NAMALWA (cell line): ENCODE data around the gene FBXW10B.
A peak's percentile ranks its signal among the peaks of the same experiment; 100 is the strongest.
"Not testable (repeated sequence)": the region's sequence is repeated elsewhere in the genome, so short reads cannot be mapped to it uniquely, and the experiment has no call there.

Experiments
- DNase-seq: peaks from one replicate; pipeline ENCODE4 v3.0.0-alpha.2; 2015; ENCODE audit warnings: low spot score

Gene FBXW10B, protein sequence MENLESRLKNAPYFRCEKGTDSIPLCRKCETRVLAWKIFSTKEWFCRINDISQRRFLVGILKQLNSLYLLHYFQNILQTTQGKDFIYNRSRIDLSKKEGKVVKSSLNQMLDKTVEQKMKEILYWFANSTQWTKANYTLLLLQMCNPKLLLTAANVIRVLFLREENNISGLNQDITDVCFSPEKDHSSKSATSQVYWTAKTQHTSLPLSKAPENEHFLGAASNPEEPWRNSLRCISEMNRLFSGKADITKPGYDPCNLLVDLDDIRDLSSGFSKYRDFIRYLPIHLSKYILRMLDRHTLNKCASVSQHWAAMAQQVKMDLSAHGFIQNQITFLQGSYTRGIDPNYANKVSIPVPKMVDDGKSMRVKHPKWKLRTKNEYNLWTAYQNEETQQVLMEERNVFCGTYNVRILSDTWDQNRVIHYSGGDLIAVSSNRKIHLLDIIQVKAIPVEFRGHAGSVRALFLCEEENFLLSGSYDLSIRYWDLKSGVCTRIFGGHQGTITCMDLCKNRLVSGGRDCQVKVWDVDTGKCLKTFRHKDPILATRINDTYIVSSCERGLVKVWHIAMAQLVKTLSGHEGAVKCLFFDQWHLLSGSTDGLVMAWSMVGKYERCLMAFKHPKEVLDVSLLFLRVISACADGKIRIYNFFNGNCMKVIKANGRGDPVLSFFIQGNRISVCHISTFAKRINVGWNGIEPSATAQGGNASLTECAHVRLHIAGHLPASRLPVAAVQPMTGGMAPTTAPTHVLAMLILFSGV

DNA sequence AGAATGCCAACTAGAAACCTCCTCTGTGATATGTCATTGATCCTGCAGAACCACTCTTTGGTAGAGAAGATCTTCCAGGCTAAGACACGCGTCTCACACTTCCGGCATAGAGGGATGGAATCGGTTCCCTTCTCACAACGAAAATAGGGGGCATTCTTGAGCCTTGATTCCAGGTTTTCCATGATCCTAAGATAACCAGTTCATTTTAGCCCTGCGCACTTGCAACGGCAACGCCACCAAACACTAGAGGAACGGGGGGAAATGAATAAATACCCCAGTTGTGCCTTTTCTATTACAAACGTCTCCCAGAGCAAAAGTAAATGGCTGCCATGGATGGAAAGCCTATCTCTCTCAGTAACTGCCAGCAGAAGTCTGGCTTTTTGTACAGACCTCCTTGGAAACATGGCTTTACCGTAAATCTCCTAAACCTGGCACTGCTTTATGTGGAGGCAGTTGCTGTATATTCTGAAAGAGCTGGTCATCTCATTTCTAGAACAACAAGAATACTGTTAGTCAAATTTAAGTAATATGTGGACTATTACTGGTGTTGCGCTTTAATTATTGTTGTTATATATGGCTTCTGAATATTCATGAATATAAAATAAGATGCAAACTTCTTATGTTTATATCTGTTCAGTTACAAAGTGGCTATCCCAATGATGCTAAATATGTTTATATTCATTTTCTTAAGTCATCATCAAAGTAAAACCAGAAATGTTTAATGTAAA is at the start of gene FBXW10B:
FBXW10B (minus strand) TSS at position 374 of the 728 bp plus-strand sequence; CDS start at position 182, 192 bp downstream.
- not testable (repeated sequence) for DNase-seq

DNA sequence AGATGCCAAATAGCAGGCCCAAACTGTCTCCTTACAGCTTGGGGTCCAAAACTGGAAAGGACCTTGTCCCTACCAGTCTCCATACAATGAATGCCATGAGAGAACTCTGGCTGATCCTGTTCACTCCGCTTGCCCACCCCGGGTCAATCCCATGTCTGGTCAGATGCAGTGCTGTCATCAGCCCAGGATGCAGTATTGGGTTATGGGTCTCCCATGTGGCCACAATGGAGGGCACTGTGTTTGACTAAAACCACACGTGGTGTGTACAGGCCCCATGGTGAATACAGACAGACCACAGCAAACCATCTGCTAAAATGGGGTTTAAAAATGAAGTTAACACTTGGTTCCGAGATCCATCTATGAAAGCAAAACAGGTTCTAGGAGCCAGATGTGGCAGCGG is 44.2 kb upstream of the FBXW10B start:
- no peak for DNase-seq

DNA sequence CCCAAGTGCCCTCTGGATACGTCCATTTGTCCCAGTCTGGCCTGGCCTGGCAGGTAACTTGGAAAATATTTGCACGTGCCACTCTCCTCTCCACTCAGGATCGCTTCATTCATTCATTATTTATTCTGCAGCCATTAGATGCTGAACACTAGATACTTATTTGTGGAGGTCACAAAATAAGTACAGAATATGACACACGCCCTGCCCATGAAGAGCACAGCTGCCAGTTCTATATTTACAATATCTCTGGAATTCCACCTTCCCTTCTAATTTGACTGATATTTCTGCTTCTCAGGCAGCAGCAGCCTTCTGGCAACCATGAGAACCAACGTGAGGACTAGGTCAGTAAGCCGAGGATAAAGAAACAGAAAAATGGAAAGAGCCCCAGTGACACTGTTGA is 43.7 kb upstream of the FBXW10B start:
- DNase-seq: no peak

DNA sequence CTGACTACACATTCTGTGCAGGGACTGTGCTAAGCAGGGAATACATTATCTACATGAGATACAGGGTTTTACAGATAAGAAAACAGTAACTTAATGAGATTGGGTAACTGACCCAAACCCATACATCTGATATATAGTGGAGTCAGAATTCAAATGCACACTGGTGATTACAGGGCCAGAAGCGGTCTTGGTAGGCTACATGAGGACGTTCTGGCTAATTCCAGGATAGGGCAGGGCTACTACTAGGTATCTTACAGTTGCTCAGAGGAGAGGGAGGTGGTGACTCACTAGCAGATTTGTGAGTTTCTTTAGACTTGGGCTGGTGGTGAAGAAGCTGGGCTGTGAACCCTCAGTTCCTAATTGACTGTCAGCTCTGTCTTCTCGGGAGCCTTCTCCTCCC is 43.2 kb upstream of the FBXW10B start:
- no peak for DNase-seq

DNA sequence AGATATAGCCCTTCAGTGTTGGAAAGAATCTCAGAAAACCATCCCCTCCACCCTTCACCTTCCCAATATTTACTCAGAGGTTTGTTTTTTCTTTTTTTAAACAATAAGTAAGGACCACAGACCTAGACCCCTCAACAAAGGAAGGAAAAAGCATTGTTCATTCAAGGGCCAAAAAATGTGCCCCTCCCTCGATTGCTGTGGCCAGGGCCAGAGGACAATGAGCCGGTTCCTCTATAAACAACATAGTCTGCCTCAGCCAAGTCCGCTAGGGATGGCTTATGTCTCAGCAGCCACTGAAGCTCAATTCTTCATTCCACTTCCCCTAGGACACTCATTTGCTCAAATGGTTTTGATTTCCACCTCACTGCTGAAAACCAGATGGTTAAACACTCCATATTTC is 40.6 kb upstream of the FBXW10B start:
- no peak for DNase-seq

DNA sequence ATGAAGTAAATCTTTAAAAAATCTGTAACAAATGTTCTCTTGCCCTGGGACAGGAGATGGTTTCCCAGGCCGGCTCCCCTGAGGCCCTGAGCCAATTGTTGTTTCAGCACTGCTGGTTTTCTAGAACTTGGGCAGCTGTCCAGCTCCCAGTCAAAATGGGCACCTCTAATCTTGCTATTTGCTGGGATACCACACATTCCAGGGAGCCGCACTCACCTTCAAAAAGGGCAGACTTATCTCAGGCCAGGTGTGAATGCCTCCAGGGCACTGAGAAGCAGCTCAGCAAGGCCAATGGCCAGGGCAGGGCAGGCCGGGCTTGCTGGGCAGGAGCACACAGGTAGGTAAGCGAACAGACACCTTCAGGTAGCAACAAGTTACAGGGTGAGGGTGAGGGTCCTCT is 40.2 kb upstream of the FBXW10B start:
- no peak for DNase-seq

DNA sequence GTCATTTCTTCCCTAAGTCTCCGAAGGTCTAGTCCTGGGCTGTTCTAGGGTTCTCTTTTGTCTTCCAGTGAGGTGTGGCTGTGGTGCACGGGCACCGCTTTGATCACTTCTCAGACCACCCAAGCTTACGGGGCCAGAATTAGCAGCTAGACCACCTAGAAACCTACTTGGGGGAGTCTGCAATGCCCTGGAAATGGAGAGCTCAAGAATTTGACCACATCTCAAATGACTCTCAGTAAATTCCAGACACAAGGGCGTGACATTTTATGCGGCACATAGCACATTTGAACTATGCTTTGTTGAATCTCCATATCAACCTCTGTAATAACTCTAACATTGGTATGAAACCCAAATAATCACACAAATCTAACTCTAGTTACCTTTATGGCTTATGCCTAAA is 39.7 kb upstream of the FBXW10B start:
- DNase-seq: no peak

DNA sequence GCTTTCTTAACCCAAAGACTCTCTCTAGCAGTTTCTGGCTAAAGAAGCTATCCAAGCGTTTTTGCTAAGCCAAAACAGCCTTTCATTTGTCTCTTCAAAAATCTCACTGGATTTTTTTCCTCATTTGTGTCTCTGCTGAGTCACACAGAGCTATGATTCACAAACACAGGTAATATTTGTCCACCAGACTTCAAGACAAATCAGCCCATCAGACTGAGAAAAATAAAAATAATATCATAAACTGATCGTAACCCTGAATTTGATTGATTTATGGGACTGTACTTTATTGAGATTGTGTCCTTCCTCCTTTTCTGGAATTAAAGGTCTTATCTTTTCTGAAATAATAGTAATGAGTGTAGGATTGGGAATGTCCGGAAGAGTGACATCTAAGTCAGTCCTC is 38.8 kb upstream of the FBXW10B start:
- DNase-seq: no peak

DNA sequence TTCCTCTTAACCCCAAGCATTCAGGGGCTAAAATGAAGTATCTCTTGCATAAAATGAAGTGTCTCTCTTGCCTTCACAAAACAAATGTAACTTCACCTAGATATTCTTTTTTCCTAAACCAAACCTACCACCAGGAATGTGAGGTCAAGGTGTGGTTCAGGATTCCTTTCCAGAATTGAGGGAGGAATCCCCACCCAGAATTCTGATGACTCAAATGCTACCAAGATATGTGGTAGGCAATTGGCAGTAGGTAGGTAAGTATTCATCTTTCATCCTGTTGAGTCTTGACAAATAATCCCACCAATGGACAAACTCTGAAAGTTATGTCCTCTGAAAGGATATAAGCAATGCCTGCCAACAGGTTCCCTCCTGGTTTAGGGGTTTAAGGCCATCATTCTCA is 38.4 kb upstream of the FBXW10B start:
- DNase-seq: no peak

DNA sequence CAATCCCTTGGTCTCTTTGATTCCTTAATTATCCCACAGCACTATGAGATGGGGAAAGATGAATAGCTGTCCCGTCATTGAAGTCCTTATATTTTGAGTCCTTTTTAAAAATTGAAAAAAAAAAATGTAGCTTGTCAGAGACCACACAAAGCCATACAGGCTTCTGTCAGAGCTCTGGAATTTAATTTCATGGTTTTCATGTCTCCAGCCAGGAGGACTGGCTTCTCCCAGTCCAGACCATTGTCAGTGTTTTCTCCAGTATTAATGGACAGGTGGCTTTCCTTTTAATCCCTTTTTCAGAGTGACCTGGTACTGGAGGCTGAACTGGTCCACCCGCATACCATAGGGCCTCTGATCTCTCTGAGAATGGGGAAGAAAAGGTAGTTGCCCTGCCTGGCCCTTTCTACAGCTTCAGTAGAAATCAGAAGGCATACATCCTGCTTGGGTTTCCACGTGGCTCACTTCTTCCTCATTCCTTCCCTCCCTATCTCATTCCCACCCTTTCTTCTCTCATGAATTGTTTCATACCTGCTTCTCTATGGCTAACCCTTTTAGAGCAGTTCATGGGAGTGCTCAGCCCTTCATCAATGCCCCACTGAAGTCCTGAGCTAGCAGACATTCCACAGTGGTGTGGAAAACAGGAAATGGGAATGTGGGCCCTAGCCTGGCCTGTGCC is 35.5 kb upstream of the FBXW10B start:
- DNase-seq: no peak

DNA sequence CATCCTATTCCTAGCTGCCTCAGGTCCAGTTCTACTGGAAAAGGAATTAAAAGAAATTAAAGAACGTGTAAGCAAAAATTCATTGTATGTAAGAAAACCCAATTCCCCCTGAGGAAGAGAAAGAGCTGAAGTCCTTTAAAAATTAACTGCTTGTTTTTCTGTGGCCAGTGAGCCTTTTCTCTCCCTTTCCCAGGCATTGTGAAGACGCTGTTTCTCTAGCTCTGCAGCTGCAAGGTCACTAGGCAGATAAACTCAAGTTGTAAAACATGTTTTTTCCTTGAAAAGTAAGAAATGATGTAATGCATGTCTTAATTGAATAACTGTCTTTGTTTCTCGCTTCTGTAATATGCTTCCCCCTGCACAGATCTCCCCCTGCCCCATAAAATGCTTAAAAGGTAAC is 34.9 kb upstream of the FBXW10B start:
- DNase-seq: not testable (repeated sequence)

DNA sequence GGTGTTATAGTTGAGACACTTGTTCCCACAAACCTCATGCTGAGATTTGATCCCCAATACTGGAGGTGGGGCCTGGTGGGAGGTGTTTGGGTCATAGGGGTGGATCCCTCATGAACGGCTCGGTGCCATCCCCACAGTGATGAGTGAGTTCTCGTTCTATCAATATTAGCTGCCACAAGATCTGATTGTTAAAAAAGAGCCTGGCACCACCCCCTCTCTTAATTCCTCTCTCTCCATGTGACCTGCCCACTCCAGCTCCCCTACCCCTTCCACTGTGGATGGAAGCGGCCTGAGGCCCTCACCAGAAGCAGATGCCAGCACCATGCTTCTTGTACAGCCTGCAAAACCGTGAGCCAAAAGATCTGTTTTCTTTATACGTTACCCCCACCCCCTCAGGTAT is 33.5 kb upstream of the FBXW10B start:
- DNase-seq: no peak

DNA sequence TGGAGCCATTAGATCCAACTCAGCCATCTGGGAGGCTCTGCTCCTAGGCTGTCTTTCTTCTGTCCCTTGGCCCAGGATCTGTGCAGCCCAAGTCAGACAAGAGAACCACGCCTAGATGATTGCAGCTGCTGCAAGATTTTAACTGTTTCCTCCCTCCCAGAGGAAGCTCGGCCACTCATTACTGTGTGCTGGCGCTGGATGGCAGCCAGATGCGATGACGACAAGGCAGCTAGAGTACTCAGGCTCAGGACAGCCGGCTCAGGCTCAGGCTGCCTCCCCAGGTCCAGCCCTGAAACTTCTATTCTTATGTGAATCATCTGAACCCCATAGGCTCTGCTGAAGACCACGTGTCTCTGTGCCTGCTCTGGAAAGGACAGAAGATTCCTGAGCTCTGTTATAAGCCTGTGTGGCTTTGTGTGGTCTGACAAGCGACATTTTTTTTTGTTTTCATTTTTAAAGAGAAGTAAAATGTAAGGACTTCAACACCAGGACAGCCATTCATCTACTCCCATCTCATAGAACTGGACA is 32.1 kb upstream of the FBXW10B start:
- peak; percentile 55 for DNase-seq

DNA sequence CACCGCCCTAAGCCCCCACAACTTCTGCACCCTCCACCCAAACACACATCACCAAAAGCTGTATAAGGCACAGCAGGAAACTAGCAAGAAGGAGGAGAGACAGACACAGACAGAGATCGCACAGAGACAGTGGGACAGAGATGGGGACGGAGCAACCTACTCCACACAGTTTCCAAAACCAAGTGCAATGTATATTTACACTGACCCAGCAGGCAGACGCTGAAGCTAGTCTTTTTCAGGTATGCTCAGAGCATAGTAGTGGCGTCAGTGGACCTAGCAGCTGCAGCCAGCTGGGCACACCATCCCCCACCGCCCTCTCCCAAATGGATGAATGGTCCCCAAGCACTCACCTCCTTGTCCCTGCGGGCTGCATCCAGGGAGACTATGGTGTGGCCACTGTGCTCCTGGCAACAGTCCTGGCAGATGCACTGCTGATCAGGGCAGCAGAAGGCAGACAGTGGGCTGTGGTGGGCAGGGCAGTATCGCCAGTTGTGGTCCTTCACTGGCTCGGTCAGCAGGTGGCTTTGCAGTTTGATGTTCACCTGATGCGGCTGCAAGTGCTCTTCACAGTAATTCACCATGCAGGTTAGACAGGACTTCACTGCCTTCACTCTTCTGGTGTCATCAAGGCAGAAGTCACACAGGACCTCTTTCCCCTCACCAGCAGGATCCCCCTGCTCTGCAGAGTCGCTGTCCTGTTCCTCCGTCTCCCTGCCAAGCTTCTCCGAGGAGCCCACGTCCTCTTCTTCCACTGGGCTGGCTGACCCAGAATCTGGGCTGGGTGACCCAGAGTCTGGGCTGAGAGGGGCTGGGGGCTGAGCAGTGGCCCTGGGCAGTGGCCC is 31.5 kb upstream of the FBXW10B start:
- DNase-seq: no peak

DNA sequence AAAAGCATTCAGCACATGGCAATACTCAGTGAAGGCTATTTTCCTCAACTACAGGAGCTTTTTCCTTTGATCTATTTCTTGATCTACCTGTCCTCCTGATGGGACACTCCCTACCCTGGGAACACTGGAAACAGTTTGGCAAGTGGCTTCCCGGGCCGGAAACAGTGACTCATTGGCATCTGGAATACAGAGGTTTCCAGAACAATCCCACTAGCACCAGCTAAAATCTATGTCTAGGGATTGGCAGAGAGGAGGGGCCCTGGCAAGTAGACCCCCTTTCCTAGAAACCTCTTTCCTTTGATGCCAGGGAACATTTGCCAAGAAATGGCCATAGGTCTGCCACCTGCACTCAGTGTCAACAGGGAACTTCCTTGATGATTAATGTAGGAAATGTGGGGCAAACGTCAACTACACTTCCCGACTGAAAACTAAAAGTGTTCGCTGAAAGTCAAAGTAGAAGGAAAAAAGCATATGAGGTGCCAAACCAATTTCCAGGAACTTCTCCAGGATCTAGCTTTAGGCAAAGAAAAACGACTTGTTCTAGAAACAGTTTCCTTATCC is 30.4 kb upstream of the FBXW10B start:
- no peak for DNase-seq

DNA sequence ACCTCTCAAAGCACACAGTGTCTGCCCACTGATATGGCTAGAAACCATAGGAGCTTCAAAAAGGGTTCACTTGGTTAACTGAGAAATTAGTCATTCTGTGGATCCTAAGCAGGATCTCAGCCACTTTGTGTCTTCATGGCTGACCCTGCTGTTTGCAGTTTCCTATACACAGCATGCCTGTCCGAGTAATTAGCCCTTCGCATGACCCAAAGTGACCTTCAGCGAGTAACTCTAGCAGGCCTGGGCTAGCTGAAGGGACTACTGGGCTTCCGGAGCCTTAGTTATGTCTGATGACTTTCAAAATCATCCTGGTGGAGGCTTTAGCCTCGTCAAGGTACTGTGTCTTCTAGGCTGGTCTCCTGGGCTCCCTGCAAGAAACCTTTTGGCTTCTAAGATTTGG is 28.9 kb upstream of the FBXW10B start:
- no peak for DNase-seq

DNA sequence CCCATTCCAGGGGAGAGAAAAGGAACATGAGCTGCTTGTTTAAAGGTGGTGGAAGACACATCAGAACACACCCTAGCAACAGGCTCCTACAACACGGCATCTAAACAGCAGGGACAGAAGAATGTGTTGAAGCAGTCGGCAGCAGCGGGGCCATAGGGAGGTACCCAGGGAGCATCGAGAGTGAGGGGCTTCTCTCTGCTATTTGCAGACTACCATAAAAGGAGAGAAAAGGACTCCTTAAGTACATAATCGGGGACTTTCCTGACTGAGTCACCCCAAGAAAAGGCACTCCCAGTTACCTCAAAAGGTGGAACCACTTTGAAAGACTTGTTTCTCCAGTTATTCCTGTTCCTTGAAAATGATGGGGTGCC is 26.4 kb upstream of the FBXW10B start:
- not testable (repeated sequence) for DNase-seq

DNA sequence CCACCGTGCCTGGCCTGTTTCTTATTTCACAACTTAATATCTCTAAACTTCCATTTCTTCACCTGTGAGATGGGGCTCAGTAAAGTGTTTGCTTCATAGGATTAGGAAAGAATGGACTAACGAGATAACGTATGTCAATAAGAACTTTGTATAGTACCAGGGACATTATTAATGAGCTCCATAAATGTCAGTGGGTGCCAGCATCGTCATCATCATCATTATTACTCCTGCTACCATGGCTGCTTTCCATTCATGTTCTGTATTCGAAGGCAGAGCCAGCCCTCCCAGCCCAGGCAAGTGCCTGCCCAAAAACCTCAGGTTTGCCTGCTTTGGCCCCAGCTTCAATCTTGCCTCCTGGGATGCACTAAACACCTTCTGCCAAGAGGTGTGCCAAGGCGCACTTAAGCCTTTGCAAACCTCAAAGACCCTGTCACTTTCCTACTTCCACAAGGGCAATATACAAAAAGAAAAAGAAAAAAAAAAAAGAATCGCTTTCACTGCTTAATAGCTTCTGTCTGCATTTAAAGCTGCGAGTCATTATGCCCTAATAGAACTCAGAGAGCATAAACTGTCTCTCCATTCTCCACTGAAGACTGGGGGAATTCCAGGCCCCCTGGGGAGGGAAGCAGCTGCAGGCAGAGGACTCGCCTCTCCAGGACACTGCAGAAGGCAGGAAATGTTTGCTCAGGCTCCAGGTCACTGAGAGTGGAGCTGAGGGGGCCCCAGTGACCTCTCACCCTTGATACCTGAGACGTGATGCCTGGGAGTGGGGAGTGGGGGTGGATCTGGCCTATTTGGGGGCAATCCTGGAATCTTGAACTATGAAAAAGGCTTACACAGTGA is 25.8 kb upstream of the FBXW10B start:
- not testable (repeated sequence) for DNase-seq

DNA sequence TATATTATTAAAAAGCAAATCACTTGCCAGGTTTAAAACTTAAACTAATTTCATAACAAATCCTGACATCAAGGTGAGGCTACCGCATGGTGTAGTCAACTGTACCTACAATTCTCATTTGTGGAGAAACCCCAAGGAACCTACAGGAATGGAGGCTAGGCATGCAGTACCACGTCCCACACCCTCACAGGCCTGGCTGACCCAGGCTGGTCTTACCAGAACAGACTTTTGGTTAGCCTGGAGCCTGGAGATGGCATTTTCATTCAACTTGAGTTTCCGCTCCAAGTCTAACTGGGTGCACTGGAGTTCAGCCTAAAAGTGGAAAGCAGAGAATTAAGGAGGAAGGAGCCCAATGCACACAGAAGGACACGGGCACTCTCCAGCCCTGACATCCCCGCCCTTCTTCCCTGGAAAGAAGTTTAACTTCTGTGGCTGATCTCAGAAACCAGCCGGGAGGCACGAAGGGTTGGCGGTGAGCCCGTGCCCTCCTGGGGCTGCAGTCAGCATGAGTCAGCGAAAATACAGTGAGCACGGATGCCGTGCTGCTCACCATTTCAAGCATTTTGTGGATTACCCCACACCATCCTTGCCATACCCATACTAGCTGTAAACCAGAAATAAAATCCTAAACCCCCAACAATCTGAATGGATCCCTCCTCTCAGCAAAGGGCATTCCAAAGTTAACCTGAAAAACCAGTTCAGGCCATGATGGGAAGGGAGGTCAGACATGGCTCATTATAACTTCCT is 23.2 kb upstream of the FBXW10B start:
- not testable (repeated sequence) for DNase-seq
